Liver (tissue), 3 donors: ENCODE data around the gene PTK7.

Source experiments
- EGR1 ChIP-seq, 2 donors: IDR thresholded peaks; 2 replicates each; pipeline ENCODE4 v1.6.1; 2016 to 2018; ENCODE audit warnings: antibody characterized with exemption in 2 of 2, low read depth in 2 of 2
- FOXA1 ChIP-seq: IDR thresholded peaks from 2 replicates; pipeline ENCODE4 v1.6.1; 2016; ENCODE audit warnings: antibody characterized with exemption
- HNF4G ChIP-seq: IDR thresholded peaks from 2 replicates; pipeline ENCODE4 v1.6.1; 2016; ENCODE audit warnings: antibody characterized with exemption
- JUND ChIP-seq, 2 donors: IDR thresholded peaks; 2 replicates each; pipeline ENCODE4 v1.6.1; 2016; ENCODE audit warnings: antibody characterized with exemption in 2 of 2
- RAD21 ChIP-seq, 2 donors: IDR thresholded peaks; 2 replicates each; pipeline ENCODE4 v1.6.1; 2016; ENCODE audit warnings: antibody characterized with exemption in 2 of 2, mild to moderate bottlenecking in 2 of 2
- RXRA ChIP-seq, 2 donors: IDR thresholded peaks; 2 replicates each; pipeline ENCODE4 v1.6.1; 2017 to 2018; ENCODE audit warnings: antibody characterized with exemption in 2 of 2, mild to moderate bottlenecking in 1 of 2
- SP1 ChIP-seq: IDR thresholded peaks from 2 replicates; pipeline ENCODE4 v1.6.1; 2018; ENCODE audit warnings: antibody characterized with exemption, mild to moderate bottlenecking
- TAF1 ChIP-seq: conservative IDR thresholded peaks from 2 replicates; pipeline ENCODE4 v1.6.1; 2016; ENCODE audit warnings: antibody characterized with exemption, mild to moderate bottlenecking
- YY1 ChIP-seq: IDR thresholded peaks from 2 replicates; pipeline ENCODE4 v1.6.1; 2016; ENCODE audit warnings: antibody characterized with exemption, mild to moderate bottlenecking
- TF ChIP-seq, protein P1 (sequence below): fragments of 150-350 bp; IDR thresholded peaks from 2 replicates; pipeline ENCODE4 v1.5.1; 2017; ENCODE audit warnings: improper control_type of control experiment, low read depth, low read length; ENCODE audit not compliant: missing input control
- TF ChIP-seq, protein P2 (sequence below): IDR thresholded peaks from 2 replicates; pipeline ENCODE4 v1.6.1; 2016; ENCODE audit warnings: antibody characterized with exemption
- TF ChIP-seq, protein P3 (sequence below): IDR thresholded peaks from 2 replicates; pipeline ENCODE4 v1.6.1; 2016; ENCODE audit warnings: antibody characterized with exemption
- TF ChIP-seq, protein P4 (sequence below): IDR thresholded peaks from 2 replicates; pipeline ENCODE4 v1.6.1; 2016; ENCODE audit warnings: antibody characterized with exemption, mild to moderate bottlenecking
- TF ChIP-seq, protein P5 (sequence below): IDR thresholded peaks from 2 replicates; pipeline ENCODE4 v1.6.1; 2016; ENCODE audit warnings: antibody characterized with exemption
- donor health status: healthy.
- donor health status: healthy.

DNA sequence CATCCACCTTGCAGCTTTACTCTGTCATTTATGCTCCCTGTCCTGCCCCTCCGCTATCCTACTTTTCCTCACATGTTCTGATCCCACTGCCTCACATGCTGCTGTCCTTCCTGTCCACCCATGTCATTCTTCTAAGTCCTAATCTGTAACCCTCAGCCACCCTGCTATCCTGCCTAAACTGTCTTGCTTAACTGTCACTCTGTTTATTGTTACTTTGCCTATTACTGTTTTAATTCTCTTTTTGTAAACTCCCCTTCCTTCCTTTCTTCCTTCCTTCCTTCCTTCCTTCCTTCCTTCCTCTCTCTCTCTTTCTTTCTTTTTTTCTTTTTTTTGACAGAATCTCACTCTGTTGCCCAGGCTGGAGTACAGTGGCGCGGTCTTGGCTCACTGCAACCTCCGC, 107.3 kb downstream of the PTK7 start:
- no peak for TF ChIP-seq YY1
- TF ChIP-seq TAF1 = no peak
- TF ChIP-seq, protein P1, sequence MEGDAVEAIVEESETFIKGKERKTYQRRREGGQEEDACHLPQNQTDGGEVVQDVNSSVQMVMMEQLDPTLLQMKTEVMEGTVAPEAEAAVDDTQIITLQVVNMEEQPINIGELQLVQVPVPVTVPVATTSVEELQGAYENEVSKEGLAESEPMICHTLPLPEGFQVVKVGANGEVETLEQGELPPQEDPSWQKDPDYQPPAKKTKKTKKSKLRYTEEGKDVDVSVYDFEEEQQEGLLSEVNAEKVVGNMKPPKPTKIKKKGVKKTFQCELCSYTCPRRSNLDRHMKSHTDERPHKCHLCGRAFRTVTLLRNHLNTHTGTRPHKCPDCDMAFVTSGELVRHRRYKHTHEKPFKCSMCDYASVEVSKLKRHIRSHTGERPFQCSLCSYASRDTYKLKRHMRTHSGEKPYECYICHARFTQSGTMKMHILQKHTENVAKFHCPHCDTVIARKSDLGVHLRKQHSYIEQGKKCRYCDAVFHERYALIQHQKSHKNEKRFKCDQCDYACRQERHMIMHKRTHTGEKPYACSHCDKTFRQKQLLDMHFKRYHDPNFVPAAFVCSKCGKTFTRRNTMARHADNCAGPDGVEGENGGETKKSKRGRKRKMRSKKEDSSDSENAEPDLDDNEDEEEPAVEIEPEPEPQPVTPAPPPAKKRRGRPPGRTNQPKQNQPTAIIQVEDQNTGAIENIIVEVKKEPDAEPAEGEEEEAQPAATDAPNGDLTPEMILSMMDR = no peak
- no peak for TF ChIP-seq SP1
- TF ChIP-seq, protein P2, sequence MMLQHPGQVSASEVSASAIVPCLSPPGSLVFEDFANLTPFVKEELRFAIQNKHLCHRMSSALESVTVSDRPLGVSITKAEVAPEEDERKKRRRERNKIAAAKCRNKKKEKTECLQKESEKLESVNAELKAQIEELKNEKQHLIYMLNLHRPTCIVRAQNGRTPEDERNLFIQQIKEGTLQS = no peak
- no peak for TF ChIP-seq RAD21 (IDR thresholded peaks at IDR 0.05)
- TF ChIP-seq JUND (IDR thresholded peaks at IDR 0.05) = no peak
- TF ChIP-seq, protein P3, sequence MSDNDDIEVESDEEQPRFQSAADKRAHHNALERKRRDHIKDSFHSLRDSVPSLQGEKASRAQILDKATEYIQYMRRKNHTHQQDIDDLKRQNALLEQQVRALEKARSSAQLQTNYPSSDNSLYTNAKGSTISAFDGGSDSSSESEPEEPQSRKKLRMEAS = no peak
- TF ChIP-seq FOXA1 = no peak
- TF ChIP-seq HNF4G = no peak
- TF ChIP-seq, protein P4, sequence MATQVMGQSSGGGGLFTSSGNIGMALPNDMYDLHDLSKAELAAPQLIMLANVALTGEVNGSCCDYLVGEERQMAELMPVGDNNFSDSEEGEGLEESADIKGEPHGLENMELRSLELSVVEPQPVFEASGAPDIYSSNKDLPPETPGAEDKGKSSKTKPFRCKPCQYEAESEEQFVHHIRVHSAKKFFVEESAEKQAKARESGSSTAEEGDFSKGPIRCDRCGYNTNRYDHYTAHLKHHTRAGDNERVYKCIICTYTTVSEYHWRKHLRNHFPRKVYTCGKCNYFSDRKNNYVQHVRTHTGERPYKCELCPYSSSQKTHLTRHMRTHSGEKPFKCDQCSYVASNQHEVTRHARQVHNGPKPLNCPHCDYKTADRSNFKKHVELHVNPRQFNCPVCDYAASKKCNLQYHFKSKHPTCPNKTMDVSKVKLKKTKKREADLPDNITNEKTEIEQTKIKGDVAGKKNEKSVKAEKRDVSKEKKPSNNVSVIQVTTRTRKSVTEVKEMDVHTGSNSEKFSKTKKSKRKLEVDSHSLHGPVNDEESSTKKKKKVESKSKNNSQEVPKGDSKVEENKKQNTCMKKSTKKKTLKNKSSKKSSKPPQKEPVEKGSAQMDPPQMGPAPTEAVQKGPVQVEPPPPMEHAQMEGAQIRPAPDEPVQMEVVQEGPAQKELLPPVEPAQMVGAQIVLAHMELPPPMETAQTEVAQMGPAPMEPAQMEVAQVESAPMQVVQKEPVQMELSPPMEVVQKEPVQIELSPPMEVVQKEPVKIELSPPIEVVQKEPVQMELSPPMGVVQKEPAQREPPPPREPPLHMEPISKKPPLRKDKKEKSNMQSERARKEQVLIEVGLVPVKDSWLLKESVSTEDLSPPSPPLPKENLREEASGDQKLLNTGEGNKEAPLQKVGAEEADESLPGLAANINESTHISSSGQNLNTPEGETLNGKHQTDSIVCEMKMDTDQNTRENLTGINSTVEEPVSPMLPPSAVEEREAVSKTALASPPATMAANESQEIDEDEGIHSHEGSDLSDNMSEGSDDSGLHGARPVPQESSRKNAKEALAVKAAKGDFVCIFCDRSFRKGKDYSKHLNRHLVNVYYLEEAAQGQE = no peak
- no peak for TF ChIP-seq EGR1 (IDR thresholded peaks at IDR 0.05; ENCODE audit: low read depth in 2 of 2)
- no peak for TF ChIP-seq RXRA (IDR thresholded peaks at IDR 0.05)
- TF ChIP-seq, protein P5, sequence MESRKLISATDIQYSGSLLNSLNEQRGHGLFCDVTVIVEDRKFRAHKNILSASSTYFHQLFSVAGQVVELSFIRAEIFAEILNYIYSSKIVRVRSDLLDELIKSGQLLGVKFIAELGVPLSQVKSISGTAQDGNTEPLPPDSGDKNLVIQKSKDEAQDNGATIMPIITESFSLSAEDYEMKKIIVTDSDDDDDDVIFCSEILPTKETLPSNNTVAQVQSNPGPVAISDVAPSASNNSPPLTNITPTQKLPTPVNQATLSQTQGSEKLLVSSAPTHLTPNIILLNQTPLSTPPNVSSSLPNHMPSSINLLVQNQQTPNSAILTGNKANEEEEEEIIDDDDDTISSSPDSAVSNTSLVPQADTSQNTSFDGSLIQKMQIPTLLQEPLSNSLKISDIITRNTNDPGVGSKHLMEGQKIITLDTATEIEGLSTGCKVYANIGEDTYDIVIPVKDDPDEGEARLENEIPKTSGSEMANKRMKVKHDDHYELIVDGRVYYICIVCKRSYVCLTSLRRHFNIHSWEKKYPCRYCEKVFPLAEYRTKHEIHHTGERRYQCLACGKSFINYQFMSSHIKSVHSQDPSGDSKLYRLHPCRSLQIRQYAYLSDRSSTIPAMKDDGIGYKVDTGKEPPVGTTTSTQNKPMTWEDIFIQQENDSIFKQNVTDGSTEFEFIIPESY = no peak
